ENCODE data around the gene CSK.

DNA sequence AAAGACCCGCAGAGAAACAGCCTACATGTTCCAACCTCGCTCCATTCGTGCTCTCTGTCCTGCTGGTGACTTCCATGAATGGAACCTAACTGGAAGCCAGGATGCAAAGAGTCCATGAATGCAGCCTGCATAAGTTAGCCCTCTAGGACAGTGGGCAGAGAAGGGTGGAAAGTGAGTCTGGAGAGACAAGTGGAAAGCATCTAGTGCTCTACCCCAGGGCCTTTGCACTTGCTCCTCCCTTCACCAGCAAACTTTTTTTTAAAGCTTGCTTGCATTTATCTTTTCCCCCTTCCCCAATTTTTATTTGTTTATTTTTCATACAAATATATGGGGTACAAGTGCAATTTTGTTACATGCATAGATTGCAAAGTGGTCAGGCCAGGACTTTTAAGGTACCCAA, 48.6 kb upstream of the CSK start:
- TF ChIP-seq, protein P1, sequence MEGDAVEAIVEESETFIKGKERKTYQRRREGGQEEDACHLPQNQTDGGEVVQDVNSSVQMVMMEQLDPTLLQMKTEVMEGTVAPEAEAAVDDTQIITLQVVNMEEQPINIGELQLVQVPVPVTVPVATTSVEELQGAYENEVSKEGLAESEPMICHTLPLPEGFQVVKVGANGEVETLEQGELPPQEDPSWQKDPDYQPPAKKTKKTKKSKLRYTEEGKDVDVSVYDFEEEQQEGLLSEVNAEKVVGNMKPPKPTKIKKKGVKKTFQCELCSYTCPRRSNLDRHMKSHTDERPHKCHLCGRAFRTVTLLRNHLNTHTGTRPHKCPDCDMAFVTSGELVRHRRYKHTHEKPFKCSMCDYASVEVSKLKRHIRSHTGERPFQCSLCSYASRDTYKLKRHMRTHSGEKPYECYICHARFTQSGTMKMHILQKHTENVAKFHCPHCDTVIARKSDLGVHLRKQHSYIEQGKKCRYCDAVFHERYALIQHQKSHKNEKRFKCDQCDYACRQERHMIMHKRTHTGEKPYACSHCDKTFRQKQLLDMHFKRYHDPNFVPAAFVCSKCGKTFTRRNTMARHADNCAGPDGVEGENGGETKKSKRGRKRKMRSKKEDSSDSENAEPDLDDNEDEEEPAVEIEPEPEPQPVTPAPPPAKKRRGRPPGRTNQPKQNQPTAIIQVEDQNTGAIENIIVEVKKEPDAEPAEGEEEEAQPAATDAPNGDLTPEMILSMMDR (conservative IDR thresholded peaks at IDR 0.05; ENCODE audit: low read length): no peak
- TF ChIP-seq EZH2phosphoT487 (IDR thresholded peaks at IDR 0.05; ENCODE audit: borderline replicate concordance): no peak
